Subcutaneous abdominal adipose tissue (tissue), 5 donors: Measurements from ENCODE around the gene ID3.

Source experiments
- H3K27ac ChIP-seq: one replicate; pipeline ENCODE4 v1.7.0; 2013; ENCODE audit warnings: low read depth, mild to moderate bottlenecking, inconsistent platforms, low read length, moderate library complexity
- H3K27me3 ChIP-seq, 5 donors: one replicate each; pipeline ENCODE4 v1.7.0; 2013; ENCODE audit warnings: low read length in 5 of 5, inconsistent platforms in 1 of 5; ENCODE audit not compliant: control insufficient read depth in 5 of 5, insufficient read depth in 4 of 5
- H3K36me3 ChIP-seq, 5 donors: one replicate each; pipeline ENCODE4 v1.7.0; 2013; ENCODE audit warnings: low read length in 5 of 5; ENCODE audit not compliant: control insufficient read depth in 5 of 5, insufficient read depth in 5 of 5
- H3K4me1 ChIP-seq, 5 donors: one replicate each; pipeline ENCODE4 v1.7.0; 2013; ENCODE audit warnings: low read length in 5 of 5, mild to moderate bottlenecking in 3 of 5, moderate library complexity in 1 of 5; ENCODE audit not compliant: control insufficient read depth in 5 of 5, insufficient read depth in 5 of 5
- H3K4me3 ChIP-seq, 5 donors: one replicate each; pipeline ENCODE4 v1.7.0; 2013; ENCODE audit warnings: low read length in 5 of 5, low read depth in 1 of 5
- H3K9ac ChIP-seq, 5 donors: one replicate each; pipeline ENCODE4 v1.7.0; 2013; ENCODE audit warnings: low read length in 5 of 5, mild to moderate bottlenecking in 4 of 5, moderate library complexity in 3 of 5
- H3K9me3 ChIP-seq, 5 donors: one replicate each; pipeline ENCODE4 v1.7.0; 2013; ENCODE audit warnings: low read length in 5 of 5; ENCODE audit not compliant: control insufficient read depth in 5 of 5
- donor health status: healthy.
- donor health status: healthy.
- donor health status: healthy.
- donor health status: healthy.
- donor health status: healthy.

ID3 gene

DNA sequence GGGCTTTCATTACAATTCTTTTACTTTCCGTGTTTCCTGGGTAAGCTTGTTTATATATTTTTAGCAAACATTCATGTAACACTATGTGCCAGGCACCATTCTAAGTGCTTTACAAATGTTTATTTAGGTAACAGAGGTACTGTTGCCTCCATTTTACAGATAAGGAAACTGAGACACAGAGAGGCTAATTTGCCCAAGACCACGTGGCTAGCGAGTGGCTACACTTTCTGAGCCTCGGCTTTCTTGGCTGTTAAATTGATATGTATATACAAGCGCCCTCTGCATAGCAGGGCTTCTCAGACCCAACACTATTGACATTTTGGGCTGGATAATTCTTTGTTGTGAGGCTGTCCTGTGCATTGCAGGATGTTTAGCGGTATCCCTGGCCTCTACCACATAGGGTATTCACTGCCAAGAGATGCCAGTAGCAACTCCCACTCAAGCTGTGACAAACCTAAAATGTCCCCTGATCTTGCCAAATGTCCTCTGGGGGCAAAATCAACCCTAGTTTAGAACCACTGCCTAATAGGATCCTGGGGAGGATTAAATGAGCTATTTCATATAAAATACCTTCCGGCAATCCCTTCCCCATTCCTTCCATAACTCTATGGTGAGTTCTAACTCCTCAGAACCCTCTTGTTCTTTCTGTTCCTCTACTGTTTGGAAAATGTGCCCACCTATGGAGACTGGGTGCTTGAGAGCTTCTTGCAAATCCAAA, 17.2 kb upstream of the ID3 start:
- H3K9ac ChIP-seq = no peak overlapping the region
- peak overlapping the region; percentile 71 for H3K27ac ChIP-seq
- H3K27me3 ChIP-seq = no peaks in the 10 kb centered on the region
- no peak overlapping the region for H3K4me3 ChIP-seq
- no peaks in the 10 kb centered on the region for H3K9me3 ChIP-seq
- H3K36me3 ChIP-seq = no peaks in the 10 kb centered on the region
- H3K4me1 ChIP-seq = peaks cover 0 to 39% (median 15%) of the 10 kb centered on the region in 5 donors

DNA sequence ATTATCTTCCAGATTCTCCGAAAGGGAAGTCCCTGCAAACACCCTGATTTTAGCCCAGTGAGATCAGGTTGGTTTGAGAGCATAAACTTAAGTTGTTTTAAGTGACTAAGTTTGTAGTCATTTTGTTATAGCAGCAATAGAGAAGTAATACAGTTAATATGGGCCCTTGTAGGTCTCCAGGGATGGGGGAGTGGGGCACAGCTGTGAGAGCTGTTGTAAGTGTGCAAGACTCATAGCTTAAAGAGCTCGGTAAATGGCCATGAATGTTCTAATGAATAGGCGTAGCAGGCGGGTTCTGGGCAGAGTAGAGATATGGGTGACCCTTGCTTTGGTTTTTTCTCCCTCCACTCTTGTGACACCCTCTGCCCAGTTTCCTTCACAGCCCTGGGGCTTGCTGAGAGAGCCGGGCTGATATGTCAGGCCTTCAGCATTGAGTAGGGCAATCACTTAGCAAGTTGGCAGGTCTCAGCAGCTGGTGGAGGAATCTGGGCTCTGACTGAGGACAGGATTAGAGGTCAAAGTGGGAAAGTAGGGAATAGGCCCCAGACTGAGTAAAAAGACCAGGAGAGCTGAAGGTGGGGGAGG, 16.0 kb upstream of the ID3 start:
- H3K9ac ChIP-seq = no peak overlapping the region
- no peaks in the 10 kb centered on the region for H3K27me3 ChIP-seq
- no peaks in the 10 kb centered on the region for H3K9me3 ChIP-seq
- H3K4me3 ChIP-seq = no peak overlapping the region
- no peak overlapping the region for H3K27ac ChIP-seq
- no peaks in the 10 kb centered on the region for H3K36me3 ChIP-seq
- H3K4me1 ChIP-seq = peaks cover 0 to 32% (median 15%) of the 10 kb centered on the region in 5 donors

- no peak overlapping the region for H3K27ac ChIP-seq
- H3K27me3 ChIP-seq = no peaks in the 10 kb centered on the region
- no peaks in the 10 kb centered on the region for H3K36me3 ChIP-seq
- no peak overlapping the region for H3K9ac ChIP-seq
- H3K4me1 ChIP-seq = peaks cover 0 to 32% (median 15%) of the 10 kb centered on the region in 5 donors
- no peak overlapping the region for H3K4me3 ChIP-seq
- no peaks in the 10 kb centered on the region for H3K9me3 ChIP-seq
Measured at GRCh38 chr1:23574265-23574754, 15.0 kb upstream of the ID3 start.

GRCh38 chr1:23573574-23574182, 14.4 kb upstream of the ID3 start:
- H3K27ac ChIP-seq = no peak overlapping the region
- peaks cover 2 to 36% (median 18%) of the 10 kb centered on the region in 5 donors for H3K4me1 ChIP-seq

DNA sequence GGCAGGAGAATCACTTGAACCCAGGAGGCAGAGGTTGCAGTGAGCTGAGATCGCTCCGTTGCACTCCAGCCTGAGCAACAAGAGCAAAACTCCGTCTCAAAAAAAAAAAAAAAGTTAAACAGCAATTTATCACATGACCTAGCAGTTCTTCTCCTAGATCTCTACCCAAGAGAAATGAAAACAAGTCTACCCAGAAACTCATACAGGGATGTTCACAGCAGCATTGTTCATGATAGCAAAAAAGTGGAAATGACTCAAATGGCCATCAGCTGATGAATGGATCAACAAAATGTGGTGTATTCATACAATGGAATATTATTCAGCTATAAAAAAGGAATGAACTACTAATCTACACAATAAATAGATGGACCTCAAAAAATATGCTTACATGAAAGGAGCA, 12.2 kb upstream of the ID3 start:
- Histone ChIP-seq H3K9ac (no peak overlapping the region), H3K36me3 (no peaks in the 10 kb centered on the region), H3K4me1 (peaks cover 4 to 28% (median 13%) of the 10 kb centered on the region in 5 donors), H3K9me3 (no peaks in the 10 kb centered on the region), H3K4me3 (no peak overlapping the region), H3K27ac (no peak overlapping the region), H3K27me3 (peaks cover 0 to 4% (median 0%) of the 10 kb centered on the region in 5 donors)

More at GRCh38 chr1:23573574-23574182, 14.4 kb upstream of the ID3 start:
- H3K36me3 ChIP-seq = no peaks in the 10 kb centered on the region
- peaks cover 0 to 4% (median 0%) of the 10 kb centered on the region in 5 donors for H3K27me3 ChIP-seq
- H3K9me3 ChIP-seq = no peaks in the 10 kb centered on the region
- no peak overlapping the region for H3K9ac ChIP-seq
- H3K4me3 ChIP-seq = no peak overlapping the region

DNA sequence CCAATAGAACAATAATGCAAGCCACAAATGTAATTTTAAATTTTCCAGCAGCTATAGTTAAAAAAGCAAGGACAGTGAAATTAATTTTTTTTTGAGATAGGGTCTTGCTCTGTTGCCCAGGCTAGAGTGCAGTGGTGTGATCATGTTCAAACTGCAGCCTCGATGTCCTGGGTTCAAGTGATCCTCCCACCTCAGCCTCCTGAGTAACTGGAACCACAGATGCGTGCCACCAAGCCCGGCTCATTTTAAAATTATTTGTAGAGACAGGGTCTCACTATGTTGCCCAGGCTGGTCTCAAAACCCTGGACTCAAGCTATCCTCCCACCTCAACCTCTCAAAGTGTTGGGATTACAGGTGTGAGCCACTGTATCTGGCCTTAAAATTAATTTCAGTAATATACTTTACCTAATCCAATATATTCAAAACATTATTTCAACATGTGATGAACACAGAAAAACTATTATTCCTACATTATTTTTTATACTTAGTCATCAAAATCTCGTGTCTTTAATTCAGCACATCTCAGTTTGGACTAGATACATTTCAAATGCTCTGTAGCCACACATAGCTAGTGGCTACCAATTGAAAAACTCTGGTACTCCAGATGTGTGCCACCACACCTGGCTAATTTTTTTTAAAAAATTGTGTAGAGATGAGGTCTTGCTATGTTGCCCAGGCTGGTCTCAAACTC, 10.8 kb upstream of the ID3 start:
- Histone ChIP-seq H3K36me3 (no peaks in the 10 kb centered on the region), H3K9me3 (no peaks in the 10 kb centered on the region), H3K4me1 (peaks cover 4 to 18% (median 10%) of the 10 kb centered on the region in 5 donors), H3K9ac (no peak overlapping the region), H3K27ac (no peak overlapping the region), H3K27me3 (peaks cover 0 to 6% (median 0%) of the 10 kb centered on the region in 5 donors), H3K4me3 (no peak overlapping the region)

GRCh38 chr1:23568608-23569383, 9.5 kb upstream of the ID3 start:
- H3K4me3 ChIP-seq = peak overlapping the region; percentile 48 to 68 (median 62)
- H3K27ac ChIP-seq = peak overlapping the region; percentile 65
- H3K36me3 ChIP-seq = no peaks in the 10 kb centered on the region
- peak overlapping the region; percentile 9 to 73 (median 56) for H3K9ac ChIP-seq
- H3K27me3 ChIP-seq = peaks cover 0 to 6% (median 0%) of the 10 kb centered on the region in 5 donors
- peaks cover 4 to 25% (median 10%) of the 10 kb centered on the region in 5 donors for H3K4me1 ChIP-seq
- H3K9me3 ChIP-seq = no peaks in the 10 kb centered on the region

DNA sequence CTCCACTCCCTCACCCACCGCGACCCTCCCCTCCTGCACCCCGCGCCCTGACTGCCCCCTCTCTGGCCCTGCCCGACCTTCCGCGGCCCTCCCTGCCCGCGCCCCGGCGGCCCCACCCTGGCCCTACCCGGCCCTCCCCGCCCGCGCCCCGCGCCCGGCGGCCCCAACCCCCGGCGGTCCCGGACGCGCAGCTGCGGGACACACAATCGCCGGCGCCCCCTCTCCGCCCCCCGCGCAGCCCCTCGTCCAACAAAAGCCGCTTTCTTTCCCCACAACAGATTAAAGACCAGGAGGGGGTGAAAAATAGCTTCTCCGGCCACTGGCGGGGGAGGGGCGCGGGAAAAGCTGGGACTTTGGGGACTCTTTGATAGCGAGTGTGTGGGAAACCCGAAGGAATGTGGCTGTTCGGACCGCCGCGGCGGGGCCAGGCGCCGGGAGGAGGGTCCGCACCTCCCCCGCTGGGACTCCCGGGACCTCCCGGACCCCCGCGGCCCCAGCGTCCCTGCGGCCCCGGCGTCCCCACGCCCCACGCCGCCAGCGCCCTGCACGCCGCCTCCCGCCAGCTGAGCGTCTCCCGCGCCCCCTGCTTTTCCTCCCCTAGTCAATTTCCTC, 8.8 kb upstream of the ID3 start:
- Histone ChIP-seq H3K27ac (peak overlapping the region; percentile 65), H3K9ac (peak overlapping the region; percentile 9 to 73 (median 56)), H3K36me3 (no peaks in the 10 kb centered on the region), H3K9me3 (no peaks in the 10 kb centered on the region), H3K4me1 (peaks cover 4 to 32% (median 10%) of the 10 kb centered on the region in 5 donors), H3K27me3 (peaks cover 0 to 6% (median 0%) of the 10 kb centered on the region in 5 donors), H3K4me3 (peak overlapping the region; percentile 48 to 68 (median 62))

DNA sequence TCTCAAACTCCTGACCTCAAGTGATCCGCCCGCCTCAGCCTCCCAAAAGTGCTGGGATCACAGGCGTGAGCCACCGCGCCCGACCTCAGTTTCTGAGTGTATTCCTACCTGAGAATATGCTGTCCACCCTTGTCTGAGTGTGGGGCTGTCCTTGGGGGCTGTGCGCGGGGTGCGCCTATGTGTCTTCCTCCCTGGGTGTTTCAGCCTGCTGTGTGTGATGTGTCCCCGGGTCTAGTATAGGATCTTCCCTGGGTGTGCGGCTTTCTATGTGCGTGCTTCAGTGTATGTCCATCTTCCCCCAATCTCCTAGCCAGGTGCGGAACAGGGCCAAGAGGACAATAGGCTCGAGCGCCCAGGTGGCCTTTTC, 8.3 kb upstream of the ID3 start:
- H3K4me3 ChIP-seq = peak overlapping the region in 4 of 5 donors; percentile 11 to 68 (median 54)

More for the DNA sequence above, 8.3 kb upstream of the ID3 start:
- Histone ChIP-seq H3K9me3 (no peaks in the 10 kb centered on the region), H3K4me1 (peaks cover 4 to 36% (median 14%) of the 10 kb centered on the region in 5 donors), H3K27ac (no peak overlapping the region), H3K27me3 (peaks cover 0 to 6% (median 0%) of the 10 kb centered on the region in 5 donors), H3K36me3 (no peaks in the 10 kb centered on the region), H3K9ac (no peak overlapping the region)
